VCaP (cell line): ENCODE data around the gene RBM4B.

Experiments
- H3K27ac ChIP-seq: fragments of 450-650 bp; 2 replicates; pipeline ENCODE4 v1.5.1; 2017
- TF ChIP-seq, protein P1 (sequence below): fragments of 450-650 bp; conservative IDR thresholded peaks from 2 replicates; pipeline ENCODE4 v1.5.1; 2017; ENCODE audit warnings: mild to moderate bottlenecking, moderate library complexity

RBM4B gene

DNA sequence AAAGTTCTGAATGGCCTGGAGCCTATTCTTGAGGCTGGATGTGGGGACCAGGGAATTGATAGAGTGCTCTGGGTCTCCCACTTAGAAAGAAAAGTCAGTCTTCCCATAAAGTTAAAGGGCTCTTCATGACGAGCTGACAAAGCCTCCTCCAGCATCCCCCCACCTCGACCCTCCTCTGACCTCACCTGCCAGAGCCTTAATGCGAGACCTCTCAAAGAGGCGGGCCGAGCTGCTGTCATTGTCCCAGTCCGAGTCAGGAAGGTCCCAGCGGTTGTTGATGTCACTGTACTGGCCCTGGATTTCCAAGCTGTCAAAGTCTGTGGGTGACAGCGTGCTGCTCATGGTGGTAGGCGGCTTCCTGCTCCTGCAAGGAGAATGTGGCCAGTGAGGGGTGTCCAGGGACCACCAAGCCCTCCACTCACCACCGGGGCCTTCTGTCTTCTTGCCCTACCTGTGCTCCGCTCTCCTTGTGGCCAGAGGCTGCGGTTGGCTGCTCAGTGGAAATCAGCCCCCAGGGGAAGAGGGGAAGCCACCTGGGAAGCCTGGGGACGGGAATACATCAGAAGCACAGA lies 43.3 kb upstream of the RBM4B start:
- TF ChIP-seq, protein P1, sequence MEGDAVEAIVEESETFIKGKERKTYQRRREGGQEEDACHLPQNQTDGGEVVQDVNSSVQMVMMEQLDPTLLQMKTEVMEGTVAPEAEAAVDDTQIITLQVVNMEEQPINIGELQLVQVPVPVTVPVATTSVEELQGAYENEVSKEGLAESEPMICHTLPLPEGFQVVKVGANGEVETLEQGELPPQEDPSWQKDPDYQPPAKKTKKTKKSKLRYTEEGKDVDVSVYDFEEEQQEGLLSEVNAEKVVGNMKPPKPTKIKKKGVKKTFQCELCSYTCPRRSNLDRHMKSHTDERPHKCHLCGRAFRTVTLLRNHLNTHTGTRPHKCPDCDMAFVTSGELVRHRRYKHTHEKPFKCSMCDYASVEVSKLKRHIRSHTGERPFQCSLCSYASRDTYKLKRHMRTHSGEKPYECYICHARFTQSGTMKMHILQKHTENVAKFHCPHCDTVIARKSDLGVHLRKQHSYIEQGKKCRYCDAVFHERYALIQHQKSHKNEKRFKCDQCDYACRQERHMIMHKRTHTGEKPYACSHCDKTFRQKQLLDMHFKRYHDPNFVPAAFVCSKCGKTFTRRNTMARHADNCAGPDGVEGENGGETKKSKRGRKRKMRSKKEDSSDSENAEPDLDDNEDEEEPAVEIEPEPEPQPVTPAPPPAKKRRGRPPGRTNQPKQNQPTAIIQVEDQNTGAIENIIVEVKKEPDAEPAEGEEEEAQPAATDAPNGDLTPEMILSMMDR, result no peak
- no peak overlapping the region for H3K27ac ChIP-seq

DNA sequence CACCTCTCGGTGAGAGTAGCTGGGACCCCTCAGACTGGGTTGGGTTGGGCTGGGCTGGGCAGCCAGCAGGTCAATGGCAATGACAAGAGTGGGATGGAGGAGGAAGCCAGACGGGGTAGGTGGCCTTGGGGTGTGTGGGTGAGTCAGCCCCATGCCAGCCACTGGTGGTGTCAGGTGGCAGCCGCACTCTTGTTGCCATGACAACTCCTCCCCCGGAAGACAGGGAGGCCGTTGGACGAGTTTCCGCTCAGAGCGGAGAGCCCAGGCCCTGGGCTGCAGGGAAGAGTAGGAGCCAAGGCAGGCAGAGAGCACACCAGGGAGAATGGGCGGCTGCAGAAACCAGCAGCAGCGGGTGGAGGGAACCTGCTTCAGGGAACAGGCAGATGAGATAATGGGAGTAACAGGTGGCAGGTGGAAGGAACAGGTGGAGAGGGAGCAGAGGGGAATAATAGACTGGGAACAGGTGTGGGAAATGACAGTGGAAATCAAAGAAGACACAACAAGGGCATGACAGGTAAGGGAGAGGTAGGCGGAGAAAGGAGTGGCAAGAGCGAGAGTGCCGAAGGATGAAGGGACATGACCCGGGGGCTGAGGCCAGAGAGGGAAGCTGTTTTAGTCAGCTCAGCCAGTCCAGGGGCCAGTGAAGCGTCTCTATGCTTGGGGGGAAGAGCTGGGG lies 42.7 kb upstream of the RBM4B start:
- no peak overlapping the region for H3K27ac ChIP-seq
- TF ChIP-seq, protein P1, result no peak

DNA sequence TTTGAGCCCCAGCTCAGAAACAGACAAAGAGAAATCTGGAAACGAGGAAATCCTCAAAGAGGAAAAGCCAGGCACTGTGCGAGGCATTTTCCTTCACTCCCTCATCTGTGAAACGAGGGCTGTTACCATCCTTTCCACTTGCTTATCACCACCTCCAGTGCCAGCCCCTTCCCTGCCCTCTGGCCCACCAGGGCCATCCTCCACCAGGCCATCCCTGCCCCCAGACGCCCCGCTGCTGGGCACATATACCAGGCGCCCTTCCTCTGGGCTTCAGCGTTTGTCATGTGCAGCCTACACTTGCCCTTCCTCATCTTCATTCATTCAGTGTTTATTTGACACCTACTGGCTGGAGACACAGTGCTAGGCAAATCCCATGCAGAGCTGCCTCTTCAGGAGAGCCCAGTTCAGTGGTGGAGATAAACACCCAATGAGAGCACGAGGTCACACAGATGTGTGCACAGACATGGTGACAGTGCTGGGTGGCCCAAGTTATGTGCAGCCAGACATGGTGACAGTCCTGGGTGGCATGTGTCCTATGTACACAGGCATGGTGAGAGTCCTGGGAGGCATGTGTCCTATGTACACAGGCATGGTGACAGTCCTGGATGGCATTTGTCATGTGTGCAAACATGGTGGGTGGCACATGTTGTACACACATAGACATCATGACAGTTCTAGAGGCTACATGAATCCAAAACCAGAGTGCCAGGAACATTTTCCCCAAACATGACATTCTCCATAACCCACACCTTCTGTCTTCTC lies 41.6 kb upstream of the RBM4B start:
- H3K27ac ChIP-seq, result peak overlapping the region; percentile 97
- TF ChIP-seq, protein P1, result no peak

DNA sequence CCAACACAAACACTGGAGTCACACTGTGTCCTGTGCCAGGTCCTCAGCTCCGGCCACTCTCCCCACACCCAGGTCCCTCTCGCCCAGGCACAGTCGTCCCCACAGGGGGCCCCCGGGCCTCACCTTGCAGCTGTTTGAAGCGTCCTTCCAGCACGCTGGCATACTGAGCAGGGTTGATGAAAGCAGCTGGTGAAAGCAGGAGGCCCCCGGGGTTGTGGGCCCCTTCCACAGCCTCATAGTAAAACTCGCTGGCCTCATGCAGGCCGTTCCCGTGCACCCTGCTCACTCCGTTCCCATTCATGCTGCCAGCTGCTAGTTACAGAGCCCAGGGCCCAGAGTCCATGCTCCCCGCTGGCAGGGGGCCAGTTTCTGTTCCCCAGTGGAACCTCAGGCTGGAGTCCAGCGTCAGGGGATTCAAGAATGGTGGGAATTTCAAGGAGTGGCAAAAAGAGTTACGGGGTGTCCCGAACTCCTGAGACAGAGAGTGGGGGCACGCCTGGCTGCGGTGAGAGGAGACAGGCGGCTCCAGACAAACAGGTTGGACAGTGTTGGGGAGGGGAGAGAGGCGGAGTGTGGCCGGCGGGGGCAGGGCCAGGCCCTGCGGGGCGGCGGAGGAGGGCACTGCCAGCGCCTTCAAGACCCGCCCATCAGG lies 40.8 kb upstream of the RBM4B start:
- TF ChIP-seq, protein P1, result peak; percentile 75
- peak overlapping the region; percentile 97 for H3K27ac ChIP-seq

DNA sequence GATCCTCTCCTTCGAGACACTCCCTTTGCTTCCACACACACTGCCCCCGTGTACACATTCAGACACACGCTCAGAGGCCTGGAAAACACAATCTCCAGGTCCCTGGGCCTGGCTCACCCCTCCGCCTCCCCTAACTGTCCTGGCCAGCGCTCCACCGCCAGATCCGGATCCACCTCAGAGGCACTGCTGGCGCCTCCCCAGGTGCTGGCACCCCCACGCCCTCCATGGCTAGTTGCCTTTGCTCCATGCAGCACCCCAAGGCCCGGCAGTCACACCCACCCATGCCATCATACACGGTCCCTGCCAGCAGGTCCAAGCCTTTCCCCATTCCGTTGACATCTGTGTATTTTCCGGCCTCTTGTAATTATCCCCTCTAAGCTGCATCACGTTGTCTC lies 40.2 kb upstream of the RBM4B start:
- TF ChIP-seq, protein P1, result no peak
- H3K27ac ChIP-seq, result peak overlapping the region; percentile 97

DNA sequence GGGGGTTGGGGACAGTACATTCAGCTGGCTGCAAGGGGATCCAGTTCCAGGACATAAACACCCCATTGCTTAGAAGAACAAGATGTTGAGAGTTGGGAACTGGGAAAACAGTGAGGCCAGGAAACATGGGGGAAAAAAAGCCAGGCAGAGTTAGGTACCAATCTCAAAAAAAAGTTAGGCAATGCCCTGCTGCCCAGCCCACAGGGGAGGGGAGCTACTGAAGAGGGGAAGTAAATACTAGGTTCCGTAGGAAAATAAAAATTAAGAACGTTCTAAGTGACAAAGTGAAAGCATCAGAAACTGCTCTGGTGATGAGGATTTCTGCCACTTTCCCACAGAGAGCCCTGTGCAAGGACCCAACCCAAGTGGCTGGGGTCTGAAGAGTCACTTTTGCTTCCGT lies 39.3 kb upstream of the RBM4B start:
- H3K27ac ChIP-seq, result peak overlapping the region; percentile 97
- TF ChIP-seq, protein P1, result no peak

- TF ChIP-seq, protein P1, result no peak
- H3K27ac ChIP-seq, result no peak overlapping the region
These were observed 37.8 kb upstream of the RBM4B start for GRCh38 chr11:66715346-66716085.
